GM11168 (cell line): Measurements from ENCODE around the gene ANKRD55.
"Not testable (repeated sequence)": the region's sequence is repeated elsewhere in the genome, so short reads cannot be mapped to it uniquely, and the experiment has no call there.

Experiments
- in situ Hi-C: fragments of 300-500 bp; cut with MboI; formaldehyde crosslinking; loops from one replicate; pipeline ENCODE4 v1.12.0; 2022; ENCODE audit warnings: low sequenced_read_pairs; ENCODE audit not compliant: unreplicated experiment

ANKRD55 gene

DNA sequence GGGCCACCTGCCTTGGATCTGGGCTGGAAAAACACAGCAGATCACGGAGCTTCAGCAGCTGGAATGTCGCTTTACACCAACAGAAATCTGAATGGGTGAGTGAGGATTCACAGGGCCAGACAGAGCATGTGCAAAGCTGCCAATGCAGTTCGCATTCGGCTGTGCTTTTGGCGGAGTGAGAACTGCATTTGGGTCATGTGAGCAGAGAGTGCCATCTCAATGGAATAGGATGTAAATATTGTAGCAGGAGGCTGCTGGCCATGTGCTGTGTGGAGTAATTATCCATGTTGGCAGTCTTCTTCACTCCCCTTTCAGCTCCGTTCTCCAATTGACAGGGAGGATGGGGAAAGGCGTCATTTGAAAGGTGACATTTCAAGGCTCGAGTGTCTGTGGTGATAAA is at the start of gene ANKRD55:
ANKRD55 (minus strand) TSS at position 101 of the 400 bp plus-strand sequence. CDS start 417 bp downstream, outside the sequence.
- in situ Hi-C loops = no loop called here

- in situ Hi-C loops = no loop called here
Measured at GRCh38 chr5:56282216-56282615, 49.1 kb upstream of the ANKRD55 start.

DNA sequence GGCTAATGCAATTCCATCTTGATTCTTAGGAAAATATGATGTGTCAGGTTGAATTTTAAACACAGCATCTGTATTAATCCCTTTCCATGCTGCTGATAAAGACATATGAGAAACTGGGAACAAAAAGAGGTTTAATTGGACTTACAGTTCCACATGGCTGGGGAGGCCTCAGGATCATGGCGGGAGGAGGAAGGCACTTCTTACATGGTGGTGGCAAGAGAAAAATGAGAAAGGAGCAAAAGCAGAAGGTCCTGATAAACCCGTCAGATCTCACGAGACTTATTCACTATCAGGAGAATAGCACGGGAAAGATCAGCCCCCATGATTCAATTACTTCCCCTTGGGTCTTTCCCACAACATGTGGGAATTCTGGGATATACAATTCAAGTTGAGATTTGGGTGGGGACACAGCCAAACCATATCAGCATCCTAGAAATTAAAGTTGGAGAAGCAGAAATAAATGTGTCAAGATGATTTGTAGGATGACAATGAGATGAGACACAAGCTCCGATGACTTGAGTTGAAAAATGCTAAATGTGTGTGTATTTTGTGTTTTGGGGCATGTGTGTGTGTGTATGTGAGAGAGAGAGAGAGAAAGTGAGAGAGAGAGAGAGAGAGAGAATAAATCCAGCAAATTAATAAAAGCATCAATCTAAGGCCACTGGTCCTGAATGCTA is 48.5 kb upstream of the ANKRD55 start:
- in situ Hi-C loops = no loop called here

DNA sequence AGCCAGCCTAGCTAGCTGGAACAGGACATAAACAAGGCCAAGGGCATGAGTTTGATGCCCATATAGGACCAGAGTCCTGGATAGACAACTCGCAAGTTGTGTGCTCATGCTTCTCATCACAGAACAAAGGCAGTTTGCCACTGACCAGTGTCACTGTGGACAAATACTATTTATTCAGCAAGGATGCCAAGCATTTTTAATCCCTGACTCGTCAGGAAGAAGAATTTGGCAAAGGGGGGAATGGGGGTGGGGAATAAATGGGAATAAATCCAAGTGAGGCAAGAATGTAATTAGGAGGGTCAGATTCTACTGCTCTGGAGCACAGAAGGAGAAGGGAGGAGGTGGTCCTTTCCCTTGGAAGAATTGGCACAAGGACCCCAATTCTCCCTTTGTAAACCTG is 46.8 kb upstream of the ANKRD55 start:
- in situ Hi-C loops = no loop called here

DNA sequence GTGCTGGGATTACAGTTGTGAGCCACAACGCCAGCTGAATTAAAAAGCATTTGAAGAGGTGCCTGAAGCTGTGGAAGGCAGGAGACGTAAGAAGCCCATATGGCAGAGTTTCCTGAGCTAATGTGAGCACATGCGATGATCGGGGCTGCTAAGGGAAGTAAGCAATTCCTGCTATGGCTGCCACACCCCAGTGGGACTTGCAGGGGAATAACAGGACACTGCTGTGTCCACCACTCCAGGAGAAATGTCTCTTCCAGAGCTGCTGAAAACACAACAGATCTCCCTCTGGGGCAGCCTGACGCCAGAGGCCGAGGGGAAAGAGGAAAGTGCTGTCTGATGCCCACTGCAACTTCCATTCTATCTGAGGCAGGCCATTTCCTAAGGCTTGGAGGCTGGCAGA is 46.2 kb upstream of the ANKRD55 start:
- in situ Hi-C loops = no loop called here

DNA sequence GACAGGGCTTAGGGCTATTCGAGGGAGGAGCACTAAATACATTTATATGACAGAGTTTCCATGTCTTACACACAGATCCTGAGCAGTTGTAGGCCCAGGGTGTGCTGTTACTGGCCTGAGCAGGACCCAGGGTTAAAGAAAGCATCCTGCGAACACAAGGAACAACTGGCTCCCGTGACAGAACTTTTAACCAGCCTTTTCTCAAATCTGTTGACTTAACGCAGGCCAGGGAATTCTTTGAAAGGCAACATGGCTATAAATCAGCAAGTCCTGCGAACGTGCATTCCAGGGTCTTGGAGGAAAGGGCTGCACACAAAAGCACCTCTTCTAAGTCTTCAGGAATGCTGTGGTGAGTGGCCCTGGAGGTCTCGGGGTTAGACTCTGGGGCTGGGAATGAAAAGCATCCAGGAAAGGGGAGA is 45.2 kb upstream of the ANKRD55 start:
- in situ Hi-C loops = no loop called here

- in situ Hi-C loops = no loop called here
Measured at GRCh38 chr5:56277573-56277972, 44.4 kb upstream of the ANKRD55 start.

DNA sequence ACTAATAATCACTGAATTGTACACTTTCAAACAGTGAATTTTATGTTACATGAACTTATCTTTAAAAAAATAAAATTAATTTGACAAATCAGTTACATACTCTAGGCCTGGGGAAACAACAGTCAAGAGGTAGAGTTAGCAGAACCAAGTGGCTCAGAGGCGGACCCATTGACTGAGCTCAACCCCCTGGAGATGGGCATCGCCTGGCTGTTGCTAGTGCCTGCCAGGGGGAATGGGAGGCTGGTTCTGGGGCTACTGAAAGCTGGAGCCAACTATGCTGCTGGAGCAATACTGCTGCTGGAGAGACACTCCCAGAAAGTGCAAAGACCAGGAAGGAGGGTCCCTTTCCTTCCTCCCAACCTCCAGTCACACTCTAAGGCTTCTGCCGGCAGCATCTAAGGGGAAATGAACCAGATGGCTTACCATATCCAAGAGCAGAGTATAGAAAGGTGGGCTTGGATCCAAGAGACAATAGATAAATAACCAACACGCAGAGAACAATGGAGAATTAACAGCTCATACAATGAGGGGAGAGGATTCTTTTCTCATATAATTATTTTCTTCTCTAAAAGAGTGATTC is 40.3 kb upstream of the ANKRD55 start:
- in situ Hi-C loops = no loop called here

DNA sequence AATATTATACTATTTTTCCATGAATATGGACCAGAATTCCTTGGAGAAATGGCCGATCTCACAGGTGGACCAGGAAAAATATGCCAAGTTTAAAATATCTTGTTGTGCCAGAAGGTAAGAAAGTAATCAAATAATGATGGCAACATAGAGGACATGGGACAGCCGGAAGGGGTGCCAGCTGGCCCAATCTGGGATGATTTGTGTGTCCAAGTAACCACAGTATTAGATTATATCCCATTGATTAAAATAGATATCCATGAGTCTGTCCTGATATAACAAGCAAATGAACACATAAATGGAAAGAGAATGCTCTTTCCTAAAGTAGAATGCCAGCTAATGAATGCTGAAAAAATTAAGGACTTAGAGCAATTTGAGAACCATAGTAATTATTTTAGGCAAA is 39.6 kb upstream of the ANKRD55 start:
- in situ Hi-C loops = no loop called here

GRCh38 chr5:56270568-56271392 is 37.6 kb upstream of the ANKRD55 start:
- in situ Hi-C loops = no loop called here

DNA sequence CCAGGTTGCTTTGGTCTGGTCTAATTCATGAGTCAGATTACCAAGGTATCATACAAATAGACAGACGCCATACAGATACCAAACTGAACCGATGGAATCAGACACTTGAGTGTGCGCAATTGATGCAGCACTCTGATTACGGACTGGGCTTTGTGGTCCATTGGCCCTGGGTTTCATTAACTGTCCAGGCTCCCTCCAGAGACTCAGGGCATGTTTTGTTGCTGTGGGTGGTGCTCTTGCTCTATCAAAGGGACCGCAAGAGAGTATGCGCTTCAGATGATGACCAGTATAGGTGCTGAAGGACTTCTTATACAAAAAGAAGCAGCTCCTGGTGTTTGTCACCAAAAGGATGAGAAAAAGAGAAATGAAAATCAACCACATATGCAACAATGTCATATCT is 36.9 kb upstream of the ANKRD55 start:
- in situ Hi-C loops = no loop called here

- in situ Hi-C loops = loop anchor here (5.0 kb wide), 1 partner anchor 568 kb away; no protein-coding TSS in a partner anchor
Measured at GRCh38 chr5:56269216-56269927, 36.2 kb upstream of the ANKRD55 start.

DNA sequence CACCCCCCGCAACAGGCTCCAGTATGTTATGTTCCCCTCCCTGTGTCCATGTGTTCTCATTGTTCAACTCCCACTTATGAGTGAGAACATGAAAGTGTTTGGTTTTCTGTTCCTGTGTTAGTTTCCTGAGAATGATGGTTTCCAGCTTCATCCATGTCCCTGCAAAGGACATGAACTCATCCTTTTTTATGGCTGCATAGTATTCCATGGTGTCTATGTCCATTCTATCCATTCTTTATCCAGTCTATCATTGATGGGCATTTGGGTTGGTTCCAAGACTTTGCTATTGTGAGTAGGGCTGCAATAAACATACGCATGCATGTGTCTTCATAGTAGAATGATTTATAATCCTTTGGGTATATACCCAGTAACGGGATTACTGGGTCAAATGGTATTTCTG is 35.6 kb upstream of the ANKRD55 start:
- in situ Hi-C loops = loop anchor here (5.0 kb wide), 1 partner anchor 569 kb away; no protein-coding TSS in a partner anchor

DNA sequence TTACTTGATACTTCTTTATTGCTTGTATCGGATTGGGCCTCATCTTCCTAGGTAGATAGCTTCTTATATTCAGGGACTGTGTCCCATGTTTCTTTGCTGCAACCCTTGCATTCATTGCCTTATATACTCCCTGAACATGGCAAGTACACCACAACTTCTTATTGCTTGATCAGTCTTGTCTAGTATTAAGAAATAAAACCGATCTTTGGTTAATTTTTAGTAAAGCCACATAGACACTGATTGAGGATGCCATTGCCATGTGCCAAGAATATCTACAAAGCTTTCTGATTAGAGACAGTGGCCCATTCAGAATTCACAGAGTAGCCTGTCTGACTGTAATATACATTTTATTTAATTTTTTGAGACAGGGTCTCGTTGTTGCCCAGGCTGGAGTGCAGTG is 34.7 kb upstream of the ANKRD55 start:
- in situ Hi-C loops = loop anchor here (5.0 kb wide), 1 partner anchor 569 kb away; no protein-coding TSS in a partner anchor

DNA sequence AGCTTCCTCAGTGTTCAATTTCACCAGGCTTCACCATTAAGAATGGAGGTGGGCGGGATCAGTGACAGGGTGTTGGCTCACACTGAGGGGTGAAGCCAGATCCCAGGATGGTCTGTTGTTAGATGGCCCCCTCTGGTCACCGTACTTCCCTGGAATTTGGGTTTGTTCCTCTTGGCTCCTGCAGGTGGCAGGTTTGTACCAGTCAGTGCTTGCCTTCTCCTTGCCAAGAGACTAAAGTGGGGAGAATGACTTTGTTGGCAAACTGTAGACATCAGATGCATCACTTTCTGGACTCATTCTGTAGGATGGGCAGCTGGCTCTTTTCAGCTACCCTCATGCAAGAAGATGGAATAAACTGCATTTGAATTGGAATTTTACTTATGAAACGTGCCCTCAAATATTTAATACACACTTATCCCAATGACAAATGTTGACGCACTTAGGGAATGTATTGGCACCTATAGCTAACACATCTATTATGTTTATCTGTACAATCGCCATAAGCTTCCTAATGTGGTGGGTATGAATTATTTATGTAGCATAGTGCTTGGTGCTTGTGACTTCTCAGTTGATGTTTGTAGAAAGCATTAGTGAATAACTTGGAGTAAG is 31.4 kb upstream of the ANKRD55 start:
- in situ Hi-C loops = loop anchor here (5.0 kb wide), 1 partner anchor 573 kb away; no protein-coding TSS in a partner anchor

GRCh38 chr5:56262279-56262678 is 29.1 kb upstream of the ANKRD55 start:
- in situ Hi-C loops = no loop called here

DNA sequence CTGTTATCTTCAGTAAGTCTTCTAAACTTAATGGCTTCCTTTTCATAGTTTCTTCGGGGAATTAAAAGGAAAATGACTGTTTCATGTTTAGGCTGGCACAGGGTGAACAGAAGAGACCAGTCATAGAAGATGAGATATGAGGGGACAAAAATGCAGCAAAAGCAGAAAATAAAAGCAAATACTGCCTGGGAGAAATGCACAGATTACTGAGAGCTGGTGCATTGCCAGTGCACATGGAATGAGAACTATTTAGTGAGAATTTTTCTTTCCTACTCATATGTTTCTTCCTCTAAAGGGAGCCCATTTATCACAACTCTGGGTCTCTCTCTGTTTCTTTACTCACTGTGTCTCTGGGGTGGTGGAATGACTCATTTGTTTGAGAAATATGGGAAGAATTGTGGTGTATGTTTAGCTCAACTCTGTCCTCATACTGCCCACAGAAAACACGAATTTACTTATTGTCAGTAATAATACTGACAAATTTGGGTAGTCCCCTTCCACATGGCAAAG is 25.9 kb upstream of the ANKRD55 start:
- in situ Hi-C loops = no loop called here

DNA sequence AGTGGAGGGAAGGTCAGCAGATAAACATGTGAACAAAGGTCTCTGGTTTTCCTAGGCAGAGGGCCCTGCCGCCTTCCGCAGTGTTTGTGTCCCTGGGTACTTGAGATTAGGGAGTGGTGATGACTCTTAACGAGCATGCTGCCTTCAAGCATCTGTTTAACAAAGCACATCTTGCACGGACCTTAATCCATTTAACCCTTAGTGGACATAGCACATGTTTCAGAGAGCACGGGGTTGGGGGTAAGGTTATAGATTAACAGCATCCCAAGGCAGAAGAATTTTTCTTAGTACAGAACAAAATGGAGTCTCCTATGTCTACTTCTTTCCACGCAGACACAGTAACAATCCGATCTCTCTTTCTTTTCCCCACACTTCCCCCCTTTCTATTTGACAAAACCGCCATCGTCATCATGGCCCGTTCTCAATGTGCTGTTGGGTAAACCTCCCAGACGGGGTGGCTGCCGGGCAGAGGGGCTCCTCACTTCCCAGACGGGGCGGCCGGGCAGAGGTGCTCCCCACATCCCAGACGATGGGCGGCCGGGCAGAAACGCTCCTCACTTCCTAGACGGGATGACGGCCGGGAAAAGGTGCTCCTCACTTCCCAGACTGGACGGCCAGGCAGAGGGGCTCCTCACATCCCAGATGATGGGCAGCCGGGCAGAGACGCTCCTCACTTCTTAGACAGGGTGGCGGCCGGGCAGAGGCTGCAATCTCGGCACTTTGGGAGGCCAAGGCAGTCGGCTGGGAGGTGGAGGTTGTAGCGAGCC is 24.8 kb upstream of the ANKRD55 start:
- in situ Hi-C loops = not testable (repeated sequence)

- in situ Hi-C loops = no loop called here
Measured at GRCh38 chr5:56257010-56257409, 23.9 kb upstream of the ANKRD55 start.
